Measurements from ENCODE around the gene ZNF20. TPM values are rescaled to one million over a fixed set of nuclear protein-coding genes. Genes with fewer than 3 reads are reported as not detected.
"Not testable (repeated sequence)": the region's sequence is repeated elsewhere in the genome, so short reads cannot be mapped to it uniquely, and the experiment has no call there.

ZNF20 gene
- total RNA-seq, 1 donor from 2014 or later = 2.3 TPM

- no peak for DNase-seq (ENCODE audit: low read depth)
- no peak for TF ChIP-seq CTCF (conservative IDR thresholded peaks at IDR 0.05; ENCODE audit: low read depth, low read length)
- no peak overlapping the region for H3K4me3 ChIP-seq (ENCODE audit: low read depth, low read length)
These were observed 27.0 kb downstream of the ZNF20 start for GRCh38 chr19:12113121-12113520.

GRCh38 chr19:12112701-12113100 lies 27.4 kb downstream of the ZNF20 start:
- DNase-seq (ENCODE audit: low read depth) = no peak
- no peak for TF ChIP-seq CTCF (conservative IDR thresholded peaks at IDR 0.05; ENCODE audit: low read depth, low read length)
- H3K4me3 ChIP-seq (ENCODE audit: low read depth, low read length) = no peak overlapping the region

DNA sequence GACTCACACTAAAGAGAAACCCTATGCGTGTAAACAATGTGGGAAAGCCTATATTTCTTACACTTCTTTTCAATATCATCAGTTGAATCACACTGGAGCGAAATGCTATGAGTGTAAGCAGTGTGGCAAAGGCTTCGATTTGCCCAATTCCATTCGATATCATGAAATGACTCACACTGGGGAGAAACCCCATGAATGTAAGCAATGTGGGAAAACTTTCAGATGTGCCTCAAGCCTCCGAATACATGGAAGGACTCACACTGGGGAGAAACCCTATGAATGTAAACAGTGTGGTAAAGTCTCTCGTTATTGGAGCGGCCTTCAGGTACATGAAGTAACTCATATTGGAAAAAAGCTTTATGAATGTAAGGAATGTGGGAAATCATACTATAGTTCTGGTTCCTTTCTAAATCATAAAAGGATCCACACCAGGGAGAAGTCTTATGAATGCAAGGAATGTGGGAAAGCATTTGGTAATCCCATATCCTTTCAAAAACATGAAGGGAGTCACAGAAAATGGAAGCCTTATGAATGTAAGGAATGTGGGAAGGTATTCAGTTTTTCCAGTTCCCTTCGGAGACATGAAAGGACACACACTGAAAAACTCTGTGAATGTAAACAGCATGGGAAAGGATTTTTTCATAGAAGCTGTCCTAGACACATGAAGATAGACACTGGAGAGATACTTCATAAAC lies 28.1 kb downstream of the ZNF20 start:
- H3K4me3 ChIP-seq (ENCODE audit: low read depth, low read length) = no peak overlapping the region
- no peak for TF ChIP-seq CTCF (conservative IDR thresholded peaks at IDR 0.05; ENCODE audit: low read depth, low read length)
- DNase-seq (ENCODE audit: low read depth) = no peak

GRCh38 chr19:12111176-12111575 lies 29.0 kb downstream of the ZNF20 start:
- no peak overlapping the region for H3K4me3 ChIP-seq (ENCODE audit: low read depth, low read length)
- DNase-seq (ENCODE audit: low read depth) = no peak
- TF ChIP-seq CTCF (conservative IDR thresholded peaks at IDR 0.05; ENCODE audit: low read depth, low read length) = no peak

GRCh38 chr19:12103909-12104308 lies 36.2 kb downstream of the ZNF20 start:
- not testable (repeated sequence) for H3K4me3 ChIP-seq (ENCODE audit: low read depth, low read length); DNase-seq (ENCODE audit: low read depth)

GRCh38 chr19:12098040-12098439 lies 42.1 kb downstream of the ZNF20 start:
- no peak overlapping the region for H3K4me3 ChIP-seq (ENCODE audit: low read depth, low read length)
- DNase-seq (ENCODE audit: low read depth) = no peak
- TF ChIP-seq CTCF (conservative IDR thresholded peaks at IDR 0.05; ENCODE audit: low read depth, low read length) = no peak

- DNase-seq (ENCODE audit: low read depth) = no peak
- no peak overlapping the region for H3K4me3 ChIP-seq (ENCODE audit: low read depth, low read length)
- TF ChIP-seq CTCF (conservative IDR thresholded peaks at IDR 0.05; ENCODE audit: low read depth, low read length) = no peak
These were observed 44.9 kb downstream of the ZNF20 start for GRCh38 chr19:12095111-12095790.

All from epithelial cell of proximal tubule (primary cell).